ENCODE measurements around the gene TAS1R1. TPM values are rescaled to one million over a fixed set of nuclear protein-coding genes. Genes with fewer than 3 reads are reported as not detected.

The TAS1R1 gene
- total RNA-seq, 1 donor from 2014 or later = not detected

- DNase-seq (ENCODE audit: low read depth, low spot score) = no peak
Measured at GRCh38 chr1:6570987-6571386, 15.9 kb downstream of the TAS1R1 start.

DNA sequence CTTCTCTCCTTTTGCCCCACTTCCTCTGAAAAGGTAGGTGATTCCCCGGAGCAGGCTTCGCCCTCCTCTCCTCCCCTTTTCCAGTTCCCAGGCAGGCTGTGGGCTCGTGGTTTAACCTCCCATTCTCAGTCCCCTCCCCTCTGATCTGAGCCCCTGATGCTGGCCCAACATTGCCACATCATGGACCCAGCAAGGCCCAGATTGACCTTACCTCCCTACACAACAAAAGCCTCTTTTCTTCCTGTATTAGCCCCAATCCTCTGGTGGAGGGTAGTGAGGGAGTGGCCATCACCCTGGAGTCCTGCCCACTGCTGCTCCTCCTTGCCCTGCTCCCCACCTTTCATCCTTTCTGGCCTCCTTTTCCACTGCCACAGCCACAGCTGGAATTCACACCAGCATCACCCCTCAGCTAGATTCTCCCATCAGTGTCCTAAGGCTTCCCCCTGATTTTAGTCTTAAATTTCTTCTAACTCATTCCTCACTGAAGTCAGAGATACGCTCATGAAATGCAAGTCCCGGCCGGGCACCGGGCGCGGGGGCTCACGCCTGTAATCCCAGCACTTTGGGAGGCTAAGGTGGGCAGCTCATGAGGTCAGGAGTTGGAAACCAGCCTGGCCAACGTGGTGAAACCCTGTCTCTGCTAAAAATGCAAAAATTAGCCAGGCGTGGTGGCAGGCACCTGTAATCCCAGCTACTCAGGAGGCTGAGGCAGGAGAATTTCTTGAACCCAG lies 17.7 kb downstream of the TAS1R1 start:
- no peak for DNase-seq (ENCODE audit: low read depth, low spot score)

GRCh38 chr1:6574025-6574620 lies 19.0 kb downstream of the TAS1R1 start:
- no peak for DNase-seq (ENCODE audit: low read depth, low spot score)

DNA sequence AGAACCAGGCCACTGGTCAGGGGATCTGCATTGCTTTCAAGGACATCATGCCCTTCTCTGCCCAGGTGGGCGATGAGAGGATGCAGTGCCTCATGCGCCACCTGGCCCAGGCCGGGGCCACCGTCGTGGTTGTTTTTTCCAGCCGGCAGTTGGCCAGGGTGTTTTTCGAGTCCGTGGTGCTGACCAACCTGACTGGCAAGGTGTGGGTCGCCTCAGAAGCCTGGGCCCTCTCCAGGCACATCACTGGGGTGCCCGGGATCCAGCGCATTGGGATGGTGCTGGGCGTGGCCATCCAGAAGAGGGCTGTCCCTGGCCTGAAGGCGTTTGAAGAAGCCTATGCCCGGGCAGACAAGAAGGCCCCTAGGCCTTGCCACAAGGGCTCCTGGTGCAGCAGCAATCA lies 19.7 kb downstream of the TAS1R1 start:
- no peak for DNase-seq (ENCODE audit: low read depth, low spot score)

GRCh38 chr1:6577831-6578525 lies 22.9 kb downstream of the TAS1R1 start:
- no peak for DNase-seq (ENCODE audit: low read depth, low spot score)

GRCh38 chr1:6578624-6579373 lies 23.7 kb downstream of the TAS1R1 start:
- DNase-seq (ENCODE audit: low read depth, low spot score) = no peak

DNA sequence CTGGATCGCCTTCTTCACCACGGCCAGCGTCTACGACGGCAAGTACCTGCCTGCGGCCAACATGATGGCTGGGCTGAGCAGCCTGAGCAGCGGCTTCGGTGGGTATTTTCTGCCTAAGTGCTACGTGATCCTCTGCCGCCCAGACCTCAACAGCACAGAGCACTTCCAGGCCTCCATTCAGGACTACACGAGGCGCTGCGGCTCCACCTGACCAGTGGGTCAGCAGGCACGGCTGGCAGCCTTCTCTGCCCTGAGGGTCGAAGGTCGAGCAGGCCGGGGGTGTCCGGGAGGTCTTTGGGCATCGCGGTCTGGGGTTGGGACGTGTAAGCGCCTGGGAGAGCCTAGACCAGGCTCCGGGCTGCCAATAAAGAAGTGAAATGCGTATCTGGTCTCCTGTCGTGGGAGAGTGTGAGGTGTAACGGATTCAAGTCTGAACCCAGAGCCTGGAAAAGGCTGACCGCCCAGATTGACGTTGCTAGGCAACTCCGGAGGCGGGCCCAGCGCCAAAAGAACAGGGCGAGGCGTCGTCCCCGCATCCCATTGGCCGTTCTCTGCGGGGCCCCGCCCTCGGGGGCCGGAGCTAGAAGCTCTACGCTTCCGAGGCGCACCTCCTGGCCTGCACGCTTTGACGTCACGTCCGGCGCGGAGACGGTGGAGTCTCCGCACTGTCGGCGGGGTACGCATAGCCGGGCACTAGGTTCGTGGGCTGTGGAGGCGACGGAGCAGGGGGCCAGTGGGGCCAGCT lies 24.4 kb downstream of the TAS1R1 start, which contains the start of gene ZBTB48:
Gene ZBTB48, plus strand, starts transcription at position 621 of the 745 bp plus-strand sequence. CDS start 616 bp downstream, outside the sequence.
- DNase-seq (ENCODE audit: low read depth, low spot score) = peak; percentile 83

DNA sequence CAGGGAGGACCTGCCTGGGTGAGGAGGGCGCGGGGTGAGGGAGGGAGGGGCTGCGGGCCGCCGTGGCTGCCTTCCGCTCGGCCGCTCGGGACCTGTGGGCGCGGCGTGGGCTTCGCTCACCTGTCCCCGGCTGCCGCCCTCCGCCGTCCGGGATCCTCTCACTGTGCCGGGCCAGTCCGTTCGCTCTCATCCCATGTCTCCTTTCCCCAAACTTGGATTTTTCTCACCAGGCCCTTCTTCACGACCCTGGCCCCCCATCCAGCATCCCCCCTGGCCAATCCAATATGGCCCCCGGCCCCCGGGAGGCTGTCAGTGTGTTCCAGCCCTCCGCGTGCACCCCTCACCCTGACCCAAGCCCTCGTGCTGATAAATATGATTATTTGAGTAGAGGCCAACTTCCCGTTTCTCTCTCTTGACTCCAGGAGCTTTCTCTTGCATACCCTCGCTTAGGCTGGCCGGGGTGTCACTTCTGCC lies 25.0 kb downstream of the TAS1R1 start:
- DNase-seq (ENCODE audit: low read depth, low spot score) = no peak

DNA sequence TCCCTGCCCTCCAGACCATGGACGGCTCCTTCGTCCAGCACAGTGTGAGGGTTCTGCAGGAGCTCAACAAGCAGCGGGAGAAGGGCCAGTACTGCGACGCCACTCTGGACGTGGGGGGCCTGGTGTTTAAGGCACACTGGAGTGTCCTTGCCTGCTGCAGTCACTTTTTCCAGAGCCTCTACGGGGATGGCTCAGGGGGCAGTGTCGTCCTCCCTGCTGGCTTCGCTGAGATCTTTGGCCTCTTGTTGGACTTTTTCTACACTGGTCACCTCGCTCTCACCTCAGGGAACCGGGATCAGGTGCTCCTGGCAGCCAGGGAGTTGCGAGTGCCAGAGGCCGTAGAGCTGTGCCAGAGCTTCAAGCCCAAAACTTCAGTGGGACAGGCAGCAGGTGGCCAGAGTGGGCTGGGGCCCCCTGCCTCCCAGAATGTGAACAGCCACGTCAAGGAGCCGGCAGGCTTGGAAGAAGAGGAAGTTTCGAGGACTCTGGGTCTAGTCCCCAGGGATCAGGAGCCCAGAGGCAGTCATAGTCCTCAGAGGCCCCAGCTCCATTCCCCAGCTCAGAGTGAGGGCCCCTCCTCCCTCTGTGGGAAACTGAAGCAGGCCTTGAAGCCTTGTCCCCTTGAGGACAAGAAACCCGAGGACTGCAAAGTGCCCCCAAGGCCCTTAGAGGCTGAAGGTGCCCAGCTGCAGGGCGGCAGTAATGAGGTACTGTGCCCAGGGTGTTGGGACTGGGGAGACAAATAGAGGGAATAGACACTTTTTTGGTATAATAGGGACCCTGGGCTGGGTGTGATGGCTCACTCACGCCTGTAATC lies 25.7 kb downstream of the TAS1R1 start:
- DNase-seq (ENCODE audit: low read depth, low spot score) = no peak

DNA sequence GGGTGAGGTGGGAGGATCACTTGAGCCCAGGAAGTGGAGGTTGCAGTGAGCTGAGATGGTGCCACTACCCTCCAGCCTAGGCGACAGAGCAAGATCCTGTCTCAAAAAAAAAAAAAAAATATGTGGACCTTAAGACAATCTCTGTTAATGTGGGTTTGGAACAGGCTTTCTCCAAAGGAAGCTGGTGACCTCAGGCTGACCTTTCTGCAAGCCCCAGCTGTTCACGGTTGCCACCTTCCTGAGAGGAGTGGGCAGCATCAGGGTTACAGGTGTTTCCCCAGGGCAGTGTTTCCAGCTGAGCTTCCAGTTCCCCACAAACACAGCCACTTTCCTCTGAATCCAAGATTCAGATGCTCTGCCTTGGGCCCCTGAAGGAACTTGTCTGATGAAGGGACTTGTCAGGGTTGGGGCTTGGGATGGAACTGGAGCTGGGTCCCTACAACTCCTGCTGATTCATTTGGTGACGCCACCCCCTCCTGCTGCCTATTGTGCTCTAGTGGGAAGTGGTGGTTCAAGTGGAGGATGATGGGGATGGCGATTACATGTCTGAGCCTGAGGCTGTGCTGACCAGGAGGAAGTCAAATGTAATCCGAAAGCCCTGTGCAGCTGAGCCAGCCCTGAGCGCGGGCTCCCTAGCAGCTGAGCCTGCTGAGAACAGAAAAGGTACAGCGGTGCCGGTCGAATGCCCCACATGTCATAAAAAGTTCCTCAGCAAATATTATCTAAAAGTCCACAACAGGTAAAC lies 26.6 kb downstream of the TAS1R1 start:
- DNase-seq (ENCODE audit: low read depth, low spot score) = no peak

GRCh38 chr1:6582370-6582769 lies 27.3 kb downstream of the TAS1R1 start:
- DNase-seq (ENCODE audit: low read depth, low spot score) = no peak

GRCh38 chr1:6584126-6585080 lies 29.3 kb downstream of the TAS1R1 start:
- no peak for DNase-seq (ENCODE audit: low read depth, low spot score)

GRCh38 chr1:6585081-6585722 lies 30.1 kb downstream of the TAS1R1 start:
- no peak for DNase-seq (ENCODE audit: low read depth, low spot score)

GRCh38 chr1:6585841-6586240 lies 30.7 kb downstream of the TAS1R1 start:
- no peak for DNase-seq (ENCODE audit: low read depth, low spot score)

- no peak for DNase-seq (ENCODE audit: low read depth, low spot score)
Measured at GRCh38 chr1:6586404-6586816, 31.3 kb downstream of the TAS1R1 start.

- no peak for DNase-seq (ENCODE audit: low read depth, low spot score)
Measured at GRCh38 chr1:6587261-6588005, 32.3 kb downstream of the TAS1R1 start.

Measured in pulmonary artery endothelial cell (primary cell).